GM10847 (cell line): ENCODE data around the gene CHTF18.

Experiments
- POLR2A ChIP-seq: IDR thresholded peaks from 2 replicates; pipeline ENCODE4 v1.6.1; 2011; ENCODE audit not compliant: insufficient read length; ENCODE audit errors: extremely low read depth

CHTF18 gene

DNA sequence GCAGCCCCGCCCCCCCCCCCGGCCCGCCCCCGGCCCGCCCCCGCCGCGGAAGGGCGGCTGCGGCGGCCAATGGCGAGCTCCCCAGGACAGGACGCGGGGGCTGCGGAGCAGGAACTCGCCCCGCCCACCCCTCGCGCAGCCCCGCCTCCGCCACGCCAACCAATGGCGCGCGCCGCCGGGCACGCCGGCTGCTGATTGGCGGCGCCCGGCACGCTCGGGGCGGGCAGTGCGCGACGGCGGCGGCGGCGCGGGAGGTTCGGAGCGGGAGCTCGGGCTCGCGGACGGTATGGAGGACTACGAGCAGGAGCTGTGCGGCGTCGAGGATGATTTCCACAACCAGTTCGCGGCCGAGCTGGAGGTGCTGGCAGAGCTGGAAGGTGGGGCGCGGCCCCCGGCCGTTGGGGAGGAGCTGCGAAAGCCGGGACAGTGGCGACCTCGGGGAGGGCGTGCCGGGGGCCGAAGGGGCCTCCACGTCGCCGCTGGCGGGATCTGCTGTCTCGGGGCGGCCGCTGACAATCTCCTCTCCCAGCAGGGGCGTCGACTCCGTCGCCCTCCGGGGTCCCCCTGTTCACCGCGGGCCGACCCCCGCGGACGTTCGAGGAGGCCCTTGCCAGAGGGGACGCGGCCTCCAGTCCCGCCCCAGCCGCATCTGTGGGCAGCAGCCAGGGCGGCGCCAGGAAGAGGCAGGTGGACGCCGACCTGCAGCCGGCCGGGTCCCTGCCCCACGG lies at the start of gene CHTF18:
Gene CHTF18, plus strand, starts transcription at position 222 of the 728 bp plus-strand sequence. Its CDS starts 65 bp downstream, at position 287.
- TF ChIP-seq POLR2A, result no peak

DNA sequence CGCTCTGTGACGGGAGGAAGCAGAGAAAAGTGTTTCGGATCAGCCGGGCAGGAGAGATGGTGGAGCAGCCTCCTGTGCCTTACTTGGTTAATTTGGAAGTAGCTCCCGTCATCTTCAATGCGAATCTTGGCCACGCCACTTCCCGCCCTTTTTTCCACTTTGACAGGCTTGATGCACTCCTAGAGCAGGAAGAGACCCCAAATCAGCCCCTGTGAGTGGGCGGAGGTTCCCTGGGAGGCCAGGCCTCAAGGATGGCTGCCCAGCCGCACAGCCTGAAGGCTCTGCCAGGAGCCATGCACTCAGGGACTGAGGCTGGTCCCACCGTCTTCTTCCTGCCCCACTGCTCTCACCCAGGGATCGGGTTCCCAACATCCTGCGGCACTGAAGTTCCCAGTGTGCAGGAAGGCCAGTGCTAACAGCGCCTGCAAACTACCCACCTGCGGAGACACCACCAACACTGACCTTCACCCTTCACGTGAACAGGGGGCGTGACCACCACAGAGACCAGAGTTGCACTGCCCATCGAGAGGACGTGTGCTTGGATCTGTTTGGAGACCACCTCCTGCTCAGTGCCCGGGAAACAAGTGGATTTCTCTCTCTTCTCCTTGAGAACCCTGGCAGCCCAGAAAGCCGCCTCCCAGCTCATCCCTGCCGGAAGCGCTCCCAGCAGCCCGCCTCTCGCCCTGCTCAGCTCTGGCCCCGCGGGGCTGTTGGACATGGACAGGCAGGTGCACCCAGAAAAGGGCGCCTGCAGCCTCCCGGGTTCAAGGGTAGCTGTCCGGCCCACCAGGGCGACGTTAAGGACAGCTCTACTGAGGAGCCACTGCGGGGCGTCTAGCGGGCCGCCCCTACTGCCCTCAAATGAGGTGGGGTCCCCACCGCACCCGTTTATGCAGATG lies 48.6 kb upstream of the CHTF18 start:
- TF ChIP-seq POLR2A, result no peak

GRCh38 chr16:740459-740763 lies 48.0 kb upstream of the CHTF18 start:
- no peak for TF ChIP-seq POLR2A

DNA sequence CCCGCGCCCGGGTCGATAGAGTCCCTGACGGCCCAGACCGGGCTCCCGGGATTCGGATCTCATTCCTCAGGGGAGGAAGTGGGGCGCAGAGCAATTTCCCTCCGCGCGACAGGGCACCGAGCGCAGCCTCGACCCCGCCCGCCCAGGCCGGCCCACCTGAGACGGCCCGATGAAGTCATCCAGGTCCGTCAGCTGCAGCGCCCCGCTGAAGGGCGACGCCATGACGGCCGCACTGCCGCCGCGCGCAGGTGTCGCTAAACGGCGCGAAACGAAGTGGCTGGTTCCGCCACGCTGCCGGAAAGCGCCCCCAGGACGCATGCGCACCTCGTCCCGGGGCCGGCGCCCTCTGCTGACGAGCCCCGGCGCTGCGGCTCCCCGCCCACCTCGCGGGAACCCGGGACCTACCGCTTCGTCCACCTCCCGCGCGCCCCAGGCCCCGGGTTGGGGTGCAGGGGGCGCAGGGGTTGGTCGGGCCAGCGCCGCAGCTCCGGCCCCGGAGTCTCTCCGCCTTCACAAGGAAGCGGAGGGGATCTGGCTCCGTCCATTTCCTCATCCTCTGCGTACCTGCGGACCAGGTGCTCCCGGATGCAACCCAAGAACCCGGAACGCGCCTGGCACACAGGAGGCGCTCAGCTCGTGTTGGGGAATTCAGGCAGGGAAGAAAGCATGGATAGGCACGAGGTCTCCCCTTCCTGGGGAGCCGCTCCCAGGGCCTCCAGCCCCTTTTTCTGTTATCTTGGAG lies 47.5 kb upstream of the CHTF18 start, which contains the start of gene CIAO3:
Gene CIAO3, minus strand, starts transcription at position 234 of the 742 bp plus-strand sequence. Its CDS starts 12 bp downstream, at position 222.
- TF ChIP-seq POLR2A, result no peak

DNA sequence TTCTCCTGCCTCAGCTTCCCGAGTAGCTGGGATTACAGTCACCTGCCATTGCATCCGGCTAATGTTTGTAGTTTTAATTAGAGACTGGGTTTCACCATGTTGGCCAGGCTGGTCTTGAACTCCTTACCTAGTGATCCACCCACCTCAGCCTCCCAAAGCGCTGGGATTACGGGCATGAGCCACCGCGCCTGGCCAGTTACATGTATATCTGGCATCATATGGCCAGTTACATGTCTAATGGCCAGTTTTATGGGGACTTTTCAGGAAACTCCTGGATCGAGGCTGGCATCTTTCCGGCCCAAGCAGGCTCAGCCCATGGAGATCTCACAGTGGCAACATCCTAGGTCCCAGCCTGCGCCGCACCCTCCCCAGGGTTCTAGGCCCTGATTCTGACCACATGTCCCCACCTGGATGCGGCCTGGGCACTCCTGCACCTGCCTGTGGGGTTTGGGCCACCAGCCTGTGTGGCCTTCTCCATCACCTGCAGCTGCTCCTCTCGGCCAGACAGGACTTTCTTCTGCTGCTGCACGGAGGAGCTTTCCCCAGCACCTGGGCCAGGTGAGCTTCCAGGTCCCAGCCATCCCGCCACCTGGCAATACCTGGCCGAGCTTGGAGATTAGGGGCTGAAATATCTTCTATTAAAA lies 46.3 kb upstream of the CHTF18 start:
- TF ChIP-seq POLR2A, result no peak

DNA sequence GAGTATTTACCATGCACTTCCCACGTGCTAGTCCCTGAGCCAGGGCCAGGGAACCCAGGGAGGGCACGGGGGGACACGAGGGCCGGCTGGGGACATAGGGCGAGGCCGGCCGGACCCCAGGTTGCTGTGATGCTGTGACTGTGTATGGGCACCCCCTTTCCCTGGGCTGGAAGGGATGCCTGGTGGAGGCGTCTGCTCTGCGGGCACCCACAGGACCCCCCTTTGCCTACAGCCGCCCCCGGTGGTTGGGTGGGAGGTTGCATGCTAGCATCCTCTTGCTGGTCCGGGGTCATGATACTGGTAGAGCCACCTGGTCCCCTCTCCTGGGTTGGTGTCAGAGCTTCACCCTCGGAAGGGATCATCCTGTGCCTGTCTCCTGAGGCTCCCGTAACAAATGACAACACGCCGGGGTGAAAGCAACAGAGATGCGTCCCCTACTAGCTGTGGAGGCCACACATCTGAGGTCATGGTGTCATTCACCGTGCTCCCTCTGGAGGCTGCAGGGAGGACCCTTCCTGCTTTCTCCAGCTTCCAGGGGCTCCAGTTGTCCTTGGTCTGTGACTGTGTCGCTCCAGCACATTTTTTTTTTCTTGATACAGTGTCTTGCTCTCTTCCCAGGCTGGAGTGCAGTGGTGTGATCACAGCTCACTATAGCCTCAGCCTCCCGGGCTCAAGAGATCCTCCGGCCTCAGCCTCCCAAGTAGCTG lies 44.5 kb upstream of the CHTF18 start:
- TF ChIP-seq POLR2A, result no peak

GRCh38 chr16:745739-746138 lies 42.7 kb upstream of the CHTF18 start:
- no peak for TF ChIP-seq POLR2A

DNA sequence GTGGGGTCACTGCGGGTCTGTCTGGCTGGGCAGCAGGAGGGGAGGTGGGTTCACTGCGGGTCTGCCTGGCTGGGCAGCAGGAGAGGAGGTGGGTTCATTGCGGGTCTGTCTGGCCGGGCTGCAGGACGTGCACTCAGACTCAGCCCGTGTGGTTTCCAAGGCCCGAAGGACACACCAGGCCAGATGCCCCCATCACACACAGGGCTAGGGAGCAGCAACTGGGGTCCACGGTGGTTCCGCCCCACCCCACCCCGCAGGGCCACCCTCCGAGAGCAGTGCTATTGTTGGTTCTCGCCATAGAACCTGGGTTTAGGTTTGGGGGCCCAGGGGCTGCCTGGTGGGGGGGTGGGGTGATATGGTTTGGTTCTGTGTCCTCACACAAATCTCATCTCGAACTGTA lies 41.8 kb upstream of the CHTF18 start:
- no peak for TF ChIP-seq POLR2A

GRCh38 chr16:747978-748746 lies 40.3 kb upstream of the CHTF18 start:
- TF ChIP-seq POLR2A, result no peak

DNA sequence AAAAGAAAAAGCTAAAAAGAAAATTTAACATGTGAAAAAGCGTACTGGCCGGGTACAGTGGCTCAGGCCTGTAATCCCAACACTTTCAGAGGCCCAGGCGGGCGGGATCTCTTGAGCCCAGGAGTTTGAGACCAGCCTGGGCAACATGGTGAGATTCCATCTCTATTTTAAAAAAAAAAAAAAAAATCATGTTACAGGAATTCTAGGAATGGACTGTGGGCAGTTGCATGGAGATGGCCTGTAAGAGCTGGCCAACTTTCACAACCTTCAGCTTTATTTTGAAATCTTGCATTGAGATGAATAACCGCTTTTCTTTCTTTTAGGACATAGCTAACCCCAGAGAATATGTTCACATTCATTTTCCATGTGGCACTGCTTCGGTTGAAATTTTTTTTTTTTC lies 39.4 kb upstream of the CHTF18 start:
- no peak for TF ChIP-seq POLR2A

DNA sequence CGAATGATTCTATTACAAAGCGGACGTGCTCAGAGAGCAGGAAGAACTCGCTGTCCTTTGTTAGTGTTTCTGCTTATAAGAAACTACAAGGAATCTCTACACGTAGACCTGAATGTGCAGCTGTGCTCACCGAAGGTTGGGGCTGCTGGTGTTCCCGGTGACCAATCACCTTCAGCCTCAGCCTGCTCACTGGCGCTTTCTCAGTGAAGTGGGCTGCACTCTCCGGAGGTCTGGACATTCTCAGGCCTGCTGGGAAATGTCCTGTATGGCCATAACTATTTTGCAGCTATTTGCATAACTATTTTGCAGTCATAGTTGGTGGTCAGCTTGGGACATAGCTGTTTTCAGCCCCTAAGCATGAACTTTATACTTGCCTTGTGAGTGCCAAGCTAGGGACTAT lies 37.9 kb upstream of the CHTF18 start:
- no peak for TF ChIP-seq POLR2A

- no peak for TF ChIP-seq POLR2A
These were observed 37.0 kb upstream of the CHTF18 start for GRCh38 chr16:751152-752006.

- TF ChIP-seq POLR2A, result no peak
These were observed 36.5 kb upstream of the CHTF18 start for GRCh38 chr16:752007-752312.

DNA sequence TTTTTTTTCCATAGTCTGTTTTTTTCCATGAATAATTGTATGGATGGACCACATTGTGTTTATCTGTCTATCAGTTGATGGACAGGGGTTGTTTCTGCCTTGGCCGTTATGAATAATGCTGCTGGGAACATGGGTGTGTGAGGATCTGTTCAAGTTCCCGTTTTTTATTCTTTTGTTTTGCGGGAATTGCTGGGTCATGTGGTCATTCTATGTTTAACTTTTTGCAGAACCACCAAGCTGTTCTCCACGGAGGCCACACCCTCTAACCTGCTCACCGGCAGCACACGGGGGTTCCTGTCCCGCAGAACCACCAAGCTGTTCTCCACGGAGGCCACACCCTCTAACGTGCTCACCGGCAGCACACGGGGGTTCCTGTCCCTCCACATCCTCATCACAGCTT lies 33.8 kb upstream of the CHTF18 start:
- TF ChIP-seq POLR2A, result no peak

GRCh38 chr16:756428-756827 lies 32.0 kb upstream of the CHTF18 start:
- TF ChIP-seq POLR2A, result no peak
